ENCODE data around the gene TMEM171.
A peak's percentile ranks its signal among the peaks of the same experiment; 100 is the strongest.

TMEM171 gene, protein sequence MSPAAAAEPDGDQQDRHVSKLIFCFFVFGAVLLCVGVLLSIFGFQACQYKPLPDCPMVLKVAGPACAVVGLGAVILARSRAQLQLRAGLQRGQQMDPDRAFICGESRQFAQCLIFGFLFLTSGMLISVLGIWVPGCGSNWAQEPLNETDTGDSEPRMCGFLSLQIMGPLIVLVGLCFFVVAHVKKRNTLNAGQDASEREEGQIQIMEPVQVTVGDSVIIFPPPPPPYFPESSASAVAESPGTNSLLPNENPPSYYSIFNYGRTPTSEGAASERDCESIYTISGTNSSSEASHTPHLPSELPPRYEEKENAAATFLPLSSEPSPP

GRCh38 chr5:73120222-73121118, at the start of gene TMEM171:
Gene TMEM171, plus strand, starts transcription at chr5:73120575. Its CDS starts 2,799 bp downstream, at chr5:73123374.
- peak; percentile 78 for DNase-seq

DNA sequence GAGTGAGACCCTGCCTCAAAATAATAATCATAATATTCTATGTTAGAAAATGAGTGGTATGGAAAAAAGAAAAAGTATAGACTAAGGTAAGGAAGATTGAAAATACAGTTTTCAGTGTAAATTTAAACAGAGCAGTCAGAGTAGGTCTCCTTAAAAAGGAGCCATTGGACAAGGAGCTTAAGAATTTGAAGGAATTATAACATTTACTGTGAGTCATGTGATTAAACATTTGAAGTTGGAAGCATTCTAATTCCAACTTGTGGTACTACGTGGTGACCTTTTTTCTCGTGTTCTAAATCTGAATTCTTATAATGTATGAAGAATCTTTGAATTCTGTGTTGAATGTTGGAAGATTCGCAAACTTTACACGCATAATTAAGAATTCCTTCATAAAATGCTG, 39.3 kb upstream of the TMEM171 start:
- no peak for DNase-seq

DNA sequence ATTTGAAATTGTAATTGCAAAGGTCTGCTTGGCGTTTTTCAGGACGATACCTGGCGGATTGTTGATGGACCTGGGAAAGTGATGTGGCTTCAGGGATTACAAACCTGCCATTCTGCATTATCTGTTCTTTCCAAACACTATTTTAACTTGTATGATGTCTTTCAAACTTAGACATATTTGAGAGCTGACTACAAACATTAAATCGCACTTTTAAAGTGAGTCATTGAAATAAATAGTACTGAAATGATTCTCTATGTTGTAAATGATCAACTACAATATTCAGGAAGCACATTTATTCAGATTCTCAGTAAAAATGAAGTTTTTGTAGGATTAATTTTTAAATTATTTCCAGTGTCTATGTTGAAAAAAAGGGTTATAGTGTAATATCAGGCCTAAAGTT, 32.3 kb upstream of the TMEM171 start:
- no peak for DNase-seq

GRCh38 chr5:73093943-73094342, 26.4 kb upstream of the TMEM171 start:
- no peak for DNase-seq

GRCh38 chr5:73094415-73094814, 26.0 kb upstream of the TMEM171 start:
- DNase-seq: no peak

- DNase-seq: no peak
These were observed 24.7 kb upstream of the TMEM171 start for GRCh38 chr5:73095564-73096238.

GRCh38 chr5:73096239-73096575, 24.2 kb upstream of the TMEM171 start:
- no peak for DNase-seq

GRCh38 chr5:73097740-73098139, 22.6 kb upstream of the TMEM171 start:
- no peak for DNase-seq

DNA sequence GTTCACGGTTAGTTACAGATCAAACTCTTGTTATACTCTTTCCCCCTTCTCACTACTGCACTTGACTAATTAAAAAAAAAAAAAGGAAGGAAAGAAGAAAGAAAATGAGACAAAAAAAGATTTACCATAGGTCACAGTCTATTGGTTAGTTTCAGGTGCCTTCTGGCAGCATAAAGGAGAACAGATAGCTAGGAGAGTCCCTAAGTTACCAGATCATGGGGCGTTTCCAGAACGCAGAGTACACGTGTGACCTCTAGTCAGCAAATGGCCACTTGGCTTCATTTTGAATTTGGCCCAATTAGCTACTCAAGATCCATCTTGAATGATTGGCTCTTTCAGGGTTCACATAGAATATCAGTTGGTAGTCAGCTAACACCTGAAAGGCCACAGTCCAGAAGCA, 20.3 kb upstream of the TMEM171 start:
- DNase-seq: no peak

GRCh38 chr5:73103870-73104299, 16.5 kb upstream of the TMEM171 start:
- no peak for DNase-seq

- no peak for DNase-seq
These were observed 16.0 kb upstream of the TMEM171 start for GRCh38 chr5:73104326-73104725.

GRCh38 chr5:73106335-73106734, 14.0 kb upstream of the TMEM171 start:
- no peak for DNase-seq

- no peak for DNase-seq
These were observed 10.2 kb upstream of the TMEM171 start for GRCh38 chr5:73110190-73110589.

DNA sequence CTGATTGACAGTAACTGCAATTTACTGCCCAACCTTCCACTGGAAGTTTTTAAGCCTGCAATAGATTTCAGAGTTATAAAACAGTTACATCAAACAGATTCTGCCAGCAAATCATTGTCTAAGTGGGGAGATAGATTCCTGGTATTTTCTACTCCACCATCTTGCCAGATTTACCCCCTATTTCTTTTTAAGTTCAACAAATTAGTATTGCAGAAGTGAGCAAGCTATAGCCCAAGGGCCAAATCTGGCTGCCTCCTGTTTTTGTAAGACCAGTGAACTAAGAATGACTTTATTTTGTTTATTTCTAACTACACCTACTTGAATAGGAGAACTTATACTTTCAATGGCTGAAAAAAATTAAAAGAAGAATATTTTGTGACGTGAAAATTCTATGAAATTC, 8.8 kb upstream of the TMEM171 start:
- no peak for DNase-seq

GRCh38 chr5:73112359-73112758, 8.0 kb upstream of the TMEM171 start:
- DNase-seq: no peak

GRCh38 chr5:73114044-73114688, 6.2 kb upstream of the TMEM171 start:
- DNase-seq: no peak

- DNase-seq: no peak
These were observed 4.8 kb upstream of the TMEM171 start for GRCh38 chr5:73115399-73116051.

DNA sequence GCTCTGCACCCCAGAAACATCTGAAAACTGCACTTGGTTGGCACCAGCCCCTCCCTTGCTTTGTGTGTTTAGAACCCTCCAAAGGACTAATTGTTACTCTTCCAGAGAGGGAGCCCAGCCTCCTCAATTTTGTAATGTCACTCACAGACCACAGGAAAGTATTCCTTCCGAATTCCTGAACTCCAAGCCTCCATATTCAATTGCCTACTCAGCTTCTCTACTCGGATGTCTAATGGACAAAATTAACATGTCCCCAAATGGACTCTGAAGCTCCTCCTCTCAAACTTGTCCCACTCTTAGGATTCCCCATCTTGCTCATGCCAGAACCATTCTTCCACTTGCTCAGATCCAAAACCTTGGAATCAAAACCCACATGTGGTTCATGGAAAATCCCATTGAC, 3.9 kb upstream of the TMEM171 start:
- DNase-seq: no peak

GRCh38 chr5:73117088-73117740, 3.2 kb upstream of the TMEM171 start:
- DNase-seq: no peak

GRCh38 chr5:73118391-73118973, 1.9 kb upstream of the TMEM171 start:
- DNase-seq: no peak

GRCh38 chr5:73119451-73120157, 771 bp upstream of the TMEM171 start:
- no peak for DNase-seq
